Embryonic facial prominence (tissue), 1 donor: ENCODE measurements around the gene AGK.
"Not testable (repeated sequence)": the region's sequence is repeated elsewhere in the genome, so short reads cannot be mapped to it uniquely, and the experiment has no call there.

Experiments
- DNase-seq: peaks from one replicate; pipeline ENCODE4 v3.0.0-alpha.2; 2016; ENCODE audit errors: extremely low spot score

AGK gene

DNA sequence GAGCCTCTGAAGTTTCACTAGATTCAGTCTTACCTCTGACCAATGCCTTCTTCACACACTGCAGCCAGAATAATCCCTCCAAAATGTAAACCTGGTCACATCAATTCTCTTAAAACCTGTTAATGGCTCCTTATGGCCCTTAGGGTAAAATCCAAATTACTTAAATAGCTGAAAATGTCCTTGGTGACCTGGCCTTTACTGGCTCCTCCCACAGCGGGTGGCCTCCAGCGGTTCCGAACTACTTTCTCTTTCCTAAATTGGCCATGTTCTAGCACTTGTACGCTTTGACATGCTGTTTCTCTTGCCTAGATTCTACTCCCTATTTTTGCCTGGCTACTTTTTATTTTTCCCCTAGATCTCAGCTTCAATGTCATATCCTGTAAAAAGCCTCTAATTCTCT lies 36.1 kb downstream of the AGK start:
- DNase-seq: no peak

DNA sequence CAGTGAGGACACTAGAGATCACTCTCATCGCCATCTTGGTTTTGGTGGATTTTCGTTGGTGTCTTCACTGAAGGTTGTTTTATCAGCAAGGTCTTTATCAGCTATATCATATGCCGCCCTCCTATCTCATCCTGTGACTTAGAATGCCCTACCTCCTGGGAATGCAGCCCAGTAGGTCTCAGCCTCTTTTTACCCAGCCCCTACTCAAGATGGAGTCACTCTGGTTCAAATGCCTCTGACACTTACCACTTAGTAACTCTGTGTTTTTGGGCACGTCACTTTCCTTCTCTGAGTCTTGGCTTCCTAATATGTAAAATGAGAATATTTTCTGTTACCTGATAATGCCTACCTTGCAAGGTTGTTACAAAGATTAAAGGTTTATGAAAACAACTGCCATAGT lies 37.7 kb downstream of the AGK start:
- DNase-seq: no peak

DNA sequence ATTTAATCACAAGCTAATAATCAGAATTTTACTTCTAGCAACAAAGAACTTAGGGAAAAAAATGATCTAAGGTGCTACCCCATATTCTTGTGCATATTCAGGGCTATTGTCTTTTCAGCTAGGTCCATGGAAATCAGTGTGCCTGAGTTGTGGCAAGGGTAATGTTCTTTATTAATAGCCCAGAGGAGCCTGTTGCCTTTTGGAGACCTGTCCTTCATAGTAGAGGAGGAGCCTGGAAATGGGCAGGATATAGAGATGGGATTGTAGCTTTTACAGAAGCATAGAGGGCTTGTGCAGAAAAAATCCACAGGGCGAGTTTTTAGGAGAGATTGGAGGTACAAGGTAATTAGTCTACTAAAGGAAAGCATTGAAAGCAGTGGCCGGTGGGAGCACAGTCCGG lies 38.9 kb downstream of the AGK start:
- no peak for DNase-seq

GRCh38 chr7:141590666-141591065 lies 39.5 kb downstream of the AGK start:
- no peak for DNase-seq

DNA sequence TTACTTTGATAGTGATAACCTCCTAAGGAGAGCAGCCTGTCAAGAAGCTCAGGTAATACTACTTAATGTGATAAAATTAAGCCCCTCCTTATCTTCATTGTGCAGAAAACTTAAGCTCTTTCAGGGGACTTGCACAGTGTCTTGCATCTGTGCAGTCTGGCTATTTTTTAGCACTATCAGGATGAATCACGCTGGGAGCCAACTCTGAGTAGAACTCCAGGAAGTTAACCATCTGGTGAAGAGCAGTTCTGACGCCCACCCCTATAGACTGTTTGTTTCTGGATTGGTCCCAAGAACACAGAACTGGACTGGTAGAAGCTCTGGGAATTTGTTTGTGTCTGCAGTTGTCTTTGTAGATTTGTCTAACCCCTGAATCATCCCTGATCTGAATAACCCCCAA lies 41.9 kb downstream of the AGK start:
- DNase-seq: no peak

- DNase-seq: no peak
Measured at GRCh38 chr7:141597966-141598365, 46.8 kb downstream of the AGK start.

DNA sequence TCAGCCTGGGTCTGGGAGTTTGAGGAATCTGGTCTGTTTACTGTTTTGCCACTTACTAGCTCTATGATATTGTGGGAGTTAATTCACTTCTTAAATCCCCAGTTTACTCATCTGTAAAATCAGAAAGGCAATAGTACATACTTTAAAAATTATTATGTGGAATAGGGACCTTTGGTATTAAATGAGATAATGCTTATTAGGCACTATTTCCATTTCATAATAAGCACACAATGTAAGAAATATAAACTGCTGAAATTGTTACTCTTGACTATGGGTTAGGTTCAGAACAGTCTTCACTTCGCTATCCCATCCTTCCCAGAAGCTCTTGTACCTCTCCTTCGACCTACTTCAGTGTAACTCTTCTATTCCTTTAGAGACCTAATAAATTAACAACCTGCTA lies 47.2 kb downstream of the AGK start:
- DNase-seq: no peak

GRCh38 chr7:141600168-141601006 lies 49.2 kb downstream of the AGK start:
- DNase-seq: no peak

DNA sequence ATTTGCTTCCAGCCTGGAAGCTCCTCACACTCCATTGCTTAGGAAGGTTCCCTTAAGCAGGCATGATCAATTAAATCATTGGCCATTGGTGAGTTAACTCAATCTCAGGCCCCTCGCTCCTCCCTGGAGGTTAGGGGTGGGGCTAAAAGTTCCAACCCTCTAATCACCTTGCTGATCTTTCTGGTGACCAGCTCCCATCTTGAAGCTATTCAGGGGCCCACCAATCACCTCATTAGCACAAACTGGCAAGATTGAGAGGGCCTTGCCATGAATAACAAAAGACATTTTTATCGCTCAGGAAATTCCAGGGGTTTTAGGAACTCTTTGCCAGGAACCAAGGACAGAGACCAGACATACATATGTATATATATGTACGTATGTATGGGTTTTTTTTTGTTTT lies 58.4 kb downstream of the AGK start:
- DNase-seq: no peak

- no peak for DNase-seq
Measured at GRCh38 chr7:141610671-141611070, 59.5 kb downstream of the AGK start.

DNA sequence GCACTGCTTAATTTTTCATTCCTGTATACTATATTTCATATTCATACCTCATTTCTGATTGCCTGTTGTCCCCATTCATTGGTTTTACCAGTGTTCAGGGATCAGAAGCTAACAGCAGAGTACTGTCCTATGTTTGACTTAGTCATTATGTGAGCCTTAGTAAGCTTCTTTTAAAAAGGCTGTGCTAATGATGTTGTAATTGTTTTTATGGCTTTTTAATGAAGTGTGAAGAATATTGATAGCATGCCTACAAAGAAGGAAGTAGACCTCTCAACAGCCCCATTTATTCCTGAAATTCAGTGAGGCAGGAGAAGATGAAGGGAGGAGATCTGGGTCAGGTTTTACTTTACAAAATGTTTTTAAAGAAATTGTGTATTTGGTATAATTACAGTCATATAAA lies 61.7 kb downstream of the AGK start:
- DNase-seq: no peak

DNA sequence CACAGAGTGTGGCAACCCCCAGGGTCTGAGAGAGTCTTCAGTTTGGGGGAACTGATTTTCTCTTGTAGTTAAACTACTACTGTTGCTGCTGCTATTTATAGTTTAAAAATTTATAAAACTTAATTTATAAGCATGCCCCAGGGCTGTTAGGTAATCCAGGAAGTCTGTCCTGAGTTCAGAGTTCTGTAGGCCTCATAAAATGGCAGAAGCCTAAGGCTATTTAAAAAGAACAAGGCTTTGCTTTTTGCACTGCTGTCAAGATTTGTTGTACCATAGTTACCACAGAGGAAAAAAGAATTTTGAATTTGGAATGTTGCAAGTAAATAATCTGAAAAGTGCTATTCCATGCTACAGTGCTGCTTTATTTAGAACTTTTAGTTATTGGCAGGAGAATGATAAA lies 66.1 kb downstream of the AGK start:
- DNase-seq: no peak

- DNase-seq: no peak
Measured at GRCh38 chr7:141619745-141620144, 68.5 kb downstream of the AGK start.

DNA sequence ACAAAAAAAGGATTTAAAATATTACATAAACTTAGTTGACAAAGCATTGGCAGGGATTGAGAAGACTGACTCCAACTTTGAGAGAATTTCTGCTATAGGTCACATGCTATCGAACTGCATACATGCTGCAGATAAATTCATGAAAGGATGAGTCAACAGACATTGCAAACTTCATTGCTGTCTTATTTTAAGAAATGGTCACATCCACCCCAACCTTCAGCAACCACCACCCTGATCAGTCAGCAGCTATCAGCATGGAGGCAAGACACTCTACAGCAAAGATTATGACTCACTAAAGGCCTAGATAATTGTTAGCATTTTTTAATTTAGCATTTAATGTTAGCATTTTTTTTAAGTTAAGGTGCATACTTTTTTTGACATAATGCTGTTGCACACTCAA lies 73.6 kb downstream of the AGK start:
- DNase-seq: no peak

DNA sequence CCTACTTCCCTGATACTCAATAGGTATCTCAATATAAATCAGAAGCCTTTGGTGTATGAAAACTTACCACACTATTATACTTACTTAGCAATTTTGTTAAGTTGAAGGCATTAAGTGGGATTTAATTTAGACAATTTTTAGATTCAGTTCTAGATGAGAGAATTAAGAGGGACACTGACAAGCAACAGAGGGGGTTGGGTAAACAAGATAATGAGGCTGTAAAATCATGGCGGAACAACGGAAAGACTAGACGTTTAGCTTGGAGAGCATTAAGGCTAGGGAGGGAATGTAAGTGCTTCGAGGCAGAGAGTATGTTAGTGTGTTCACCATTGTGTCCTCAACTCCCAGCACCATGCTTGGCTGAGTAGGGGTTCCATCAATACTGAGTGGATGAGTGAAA lies 79.4 kb downstream of the AGK start:
- no peak for DNase-seq

DNA sequence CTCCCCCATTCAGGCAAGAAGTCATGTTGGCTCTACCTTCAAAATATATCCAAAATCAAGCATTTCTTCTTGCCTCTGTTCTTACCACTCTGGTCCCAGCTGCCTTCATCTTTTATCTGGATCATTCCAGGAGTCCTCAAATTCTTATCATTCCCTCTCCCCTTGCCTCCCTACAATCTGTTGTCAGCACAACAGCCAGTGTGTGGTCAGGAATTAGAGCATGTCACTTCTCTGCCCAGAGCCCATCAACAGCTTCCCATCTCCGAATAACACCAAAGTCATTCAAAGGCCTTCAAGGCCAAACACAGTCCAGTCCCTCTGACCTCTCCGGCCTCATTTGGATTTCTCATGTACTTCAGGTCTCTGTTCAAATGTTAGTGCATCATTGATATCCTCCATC lies 80.3 kb downstream of the AGK start:
- DNase-seq: no peak

- DNase-seq: no peak
Measured at GRCh38 chr7:141634065-141634464, 82.9 kb downstream of the AGK start.

GRCh38 chr7:141636053-141636452 lies 84.8 kb downstream of the AGK start:
- DNase-seq: no peak

GRCh38 chr7:141640239-141640840 lies 89.1 kb downstream of the AGK start:
- DNase-seq: no peak

GRCh38 chr7:141641876-141642275 lies 90.7 kb downstream of the AGK start:
- DNase-seq: no peak

DNA sequence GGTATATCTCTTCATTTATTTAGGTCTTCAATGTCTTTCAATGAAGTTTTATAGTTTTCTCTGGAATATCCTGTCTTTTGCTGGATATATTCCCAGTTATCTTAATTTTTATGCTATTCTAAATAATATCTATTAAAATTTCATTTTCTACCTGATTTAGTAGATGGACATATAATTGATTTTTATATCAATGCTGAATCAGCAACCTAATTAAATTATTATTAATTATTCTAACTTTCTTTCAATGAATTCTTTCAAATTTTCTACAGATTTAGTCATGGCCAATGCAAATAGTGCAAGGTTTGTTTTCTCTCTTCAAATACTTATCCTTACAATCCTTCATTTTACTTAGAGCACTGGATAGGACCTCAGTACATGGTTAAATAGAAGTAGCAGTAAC lies 94.0 kb downstream of the AGK start:
- DNase-seq: no peak

- no peak for DNase-seq
Measured at GRCh38 chr7:141646826-141647480, 95.7 kb downstream of the AGK start.

DNA sequence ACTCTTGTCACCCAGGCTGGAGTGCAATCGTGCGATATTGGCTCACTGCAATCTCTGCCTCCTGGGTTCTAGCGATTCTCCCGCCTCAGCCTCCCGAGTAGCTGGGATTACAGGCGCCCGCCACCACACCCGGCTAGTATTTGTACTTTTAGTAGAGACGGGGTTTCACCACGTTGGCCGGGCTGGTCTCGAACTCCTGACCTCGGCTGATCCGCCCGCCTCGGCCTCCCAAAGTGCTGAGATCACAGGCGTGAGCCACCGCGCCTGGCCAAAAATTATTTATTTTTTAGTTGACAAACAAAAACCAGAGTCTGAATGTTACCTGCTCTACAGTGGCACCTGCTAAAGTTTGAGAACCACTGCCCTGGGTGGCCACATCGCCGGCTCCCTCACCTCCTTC lies 96.5 kb downstream of the AGK start:
- not testable (repeated sequence) for DNase-seq
